Measurements from ENCODE around the gene VAV1.

- TF ChIP-seq CTCF (IDR thresholded peaks at IDR 0.05) (no peak), POLR2A (IDR thresholded peaks at IDR 0.05) (no peak), POLR2AphosphoS5 (IDR thresholded peaks at IDR 0.05) (no peak)
These were observed 29.1 kb downstream of the VAV1 start for GRCh38 chr19:6801485-6802086.
